H9 (cell line): ENCODE results near the gene PLA2G10. TPM values are rescaled to one million over a fixed set of nuclear protein-coding genes. Genes with fewer than 3 reads are reported as not detected.
"Not testable (repeated sequence)": the region's sequence is repeated elsewhere in the genome, so short reads cannot be mapped to it uniquely, and the experiment has no call there.

ENCODE experiments used
- DNase-seq: peaks from one replicate; pipeline ENCODE4 v3.0.0-alpha.2; 2017
- H2AFZ ChIP-seq: one replicate; pipeline ENCODE4 v1.6.1; 2013; ENCODE audit warnings: mild to moderate bottlenecking, low read length, control low read depth, moderate library complexity
- H2AK5ac ChIP-seq: 2 replicates; pipeline ENCODE4 v1.6.1; 2013; ENCODE audit warnings: low read length, control low read depth, mixed read lengths; ENCODE audit not compliant: insufficient read length
- H2BK120ac ChIP-seq: one replicate; pipeline ENCODE4 v1.6.1; 2013; ENCODE audit warnings: low read depth, mild to moderate bottlenecking, low read length, control low read depth, inconsistent platforms; ENCODE audit not compliant: poor library complexity, severe bottlenecking
- H2BK12ac ChIP-seq: 2 replicates; pipeline ENCODE4 v1.6.1; 2013; ENCODE audit warnings: low read length, control low read depth, mixed read lengths, low read depth; ENCODE audit not compliant: insufficient read length
- H2BK15ac ChIP-seq: 2 replicates; pipeline ENCODE4 v1.6.1; 2013; ENCODE audit warnings: low read depth, low read length, control low read depth
- H2BK20ac ChIP-seq: one replicate; pipeline ENCODE4 v1.6.1; 2013; ENCODE audit warnings: low read depth, mild to moderate bottlenecking, low read length, control low read depth, inconsistent platforms; ENCODE audit not compliant: poor library complexity, severe bottlenecking
- H2BK5ac ChIP-seq: 2 replicates; pipeline ENCODE4 v1.6.1; 2013; ENCODE audit warnings: low read length, control low read depth, mixed read lengths; ENCODE audit not compliant: insufficient read length
- H3K14ac ChIP-seq: 2 replicates; pipeline ENCODE4 v1.6.1; 2013; ENCODE audit warnings: low read length, control low read depth; ENCODE audit not compliant: insufficient read depth
- H3K18ac ChIP-seq: 2 replicates; pipeline ENCODE4 v1.6.1; 2013; ENCODE audit warnings: low read depth, mild to moderate bottlenecking, mixed read lengths, low read length, control low read depth; ENCODE audit not compliant: insufficient read length
- H3K23ac ChIP-seq: 2 replicates; pipeline ENCODE4 v1.6.1; 2013; ENCODE audit warnings: low read length, control low read depth, mixed read lengths, low read depth; ENCODE audit not compliant: insufficient read length
- H3K23me2 ChIP-seq: 2 replicates; pipeline ENCODE4 v1.6.1; 2013; ENCODE audit warnings: low read depth, mild to moderate bottlenecking, mixed read lengths, low read length, control low read depth; ENCODE audit not compliant: insufficient read length, poor library complexity, severe bottlenecking
- H3K27ac ChIP-seq: 2 replicates; pipeline ENCODE4 v1.5.1; 2013; ENCODE audit warnings: low read length, control low read depth, mixed read lengths, low read depth; ENCODE audit not compliant: insufficient read length
- H3K27me3 ChIP-seq: 2 replicates; pipeline ENCODE4 v1.6.1; 2013; ENCODE audit warnings: low read length, control low read depth, inconsistent platforms; ENCODE audit not compliant: insufficient read depth
- H3K4ac ChIP-seq: 2 replicates; pipeline ENCODE4 v1.6.1; 2013; ENCODE audit warnings: low read depth, mild to moderate bottlenecking, control low read depth, inconsistent platforms, low read length, moderate library complexity
- H3K4me1 ChIP-seq: 2 replicates; pipeline ENCODE4 v1.6.1; 2013; ENCODE audit warnings: low read length, control low read depth, inconsistent platforms; ENCODE audit not compliant: insufficient read depth
- H3K4me2 ChIP-seq: 2 replicates; pipeline ENCODE4 v1.6.1; 2013; ENCODE audit warnings: low read length, control low read depth, mixed read lengths; ENCODE audit not compliant: insufficient read length, insufficient read depth
- H3K56ac ChIP-seq: 2 replicates; pipeline ENCODE4 v1.6.1; 2013; ENCODE audit warnings: low read depth, mild to moderate bottlenecking, mixed read lengths, low read length, control low read depth; ENCODE audit not compliant: insufficient read length
- H3K79me1 ChIP-seq: 2 replicates; pipeline ENCODE4 v1.6.1; 2013; ENCODE audit warnings: low read depth, mild to moderate bottlenecking, moderate library complexity, low read length, control low read depth, inconsistent platforms; ENCODE audit not compliant: insufficient read depth, poor library complexity, severe bottlenecking
- H3K79me2 ChIP-seq: 2 replicates; pipeline ENCODE4 v1.6.1; 2013; ENCODE audit warnings: low read length, control low read depth, inconsistent platforms; ENCODE audit not compliant: insufficient read depth
- H3K9ac ChIP-seq: 2 replicates; pipeline ENCODE4 v1.6.1; 2013; ENCODE audit warnings: low read length, control low read depth, mixed read lengths; ENCODE audit not compliant: insufficient read length; ENCODE audit errors: extremely low read depth
- H3K9me3 ChIP-seq: one replicate; pipeline ENCODE4 v1.6.1; 2013; ENCODE audit warnings: low read depth, low read length, inconsistent platforms; ENCODE audit not compliant: control insufficient read depth
- H3T11ph ChIP-seq: one replicate; pipeline ENCODE4 v1.6.1; 2013; ENCODE audit warnings: mild to moderate bottlenecking, low read length, control low read depth, inconsistent platforms
- H4K20me1 ChIP-seq: one replicate; pipeline ENCODE4 v1.6.1; 2013; ENCODE audit not compliant: control insufficient read depth, insufficient read length, insufficient read depth
- H4K5ac ChIP-seq: 2 replicates; pipeline ENCODE4 v1.6.1; 2013; ENCODE audit warnings: low read depth, mild to moderate bottlenecking, mixed read lengths, low read length, control low read depth; ENCODE audit not compliant: insufficient read length
- H4K8ac ChIP-seq: replicated peaks from 2 replicates; pipeline ENCODE4 v1.6.1; 2013; ENCODE audit warnings: low read length, control low read depth, mixed read lengths, low read depth; ENCODE audit not compliant: insufficient read length
- H4K91ac ChIP-seq: 2 replicates; pipeline ENCODE4 v1.6.1; 2013; ENCODE audit warnings: low read depth, mild to moderate bottlenecking, moderate library complexity, mixed read lengths, low read length, control low read depth; ENCODE audit not compliant: insufficient read length
- H3K27ac Mint-ChIP-seq, 3 experiments: 2 replicates in 2 of 3; 3 replicates in 1 of 3; pipeline ENCODE4 v1.8.0; 2020 to 2021; ENCODE audit warnings: mixed read lengths in 3 of 3, mild to moderate bottlenecking in 1 of 3, moderate library complexity in 1 of 3
- H3K27me3 Mint-ChIP-seq: 2 replicates; pipeline ENCODE4 v1.8.0; 2021; ENCODE audit warnings: low read depth, mild to moderate bottlenecking, moderate library complexity, mixed read lengths
- H3K36me3 Mint-ChIP-seq, 3 experiments: 2 replicates in 2 of 3; 3 replicates in 1 of 3; pipeline ENCODE4 v1.8.0; 2020 to 2021; ENCODE audit warnings: low read depth in 3 of 3, mixed read lengths in 3 of 3; ENCODE audit not compliant: insufficient read depth in 1 of 3
- H3K4me1 Mint-ChIP-seq, 2 experiments: 2 replicates each; pipeline ENCODE4 v1.8.0; 2020; ENCODE audit warnings: mixed read lengths in 2 of 2
- H3K4me3 Mint-ChIP-seq, 2 experiments: 2 replicates in 1 of 2; 3 replicates in 1 of 2; pipeline ENCODE4 v1.8.0; 2020 to 2021; ENCODE audit warnings: mild to moderate bottlenecking in 2 of 2, mixed read lengths in 2 of 2, moderate library complexity in 1 of 2
- H3K9me3 Mint-ChIP-seq, 2 experiments: 2 replicates in 1 of 2; 3 replicates in 1 of 2; pipeline ENCODE4 v1.8.0; 2020; ENCODE audit warnings: mild to moderate bottlenecking in 2 of 2, mixed read lengths in 2 of 2, moderate library complexity in 1 of 2
- WGBS: extraction: QIAGEN DNeasy Blood & Tissue Kit; methylation state at CpG from one replicate; pipeline ENCODE4 v1.1.7; 2013; ENCODE audit warnings: missing lambda C conversion rate, low lambda C conversion rate, mixed read lengths; ENCODE audit not compliant: insufficient read length; ENCODE audit errors: extremely low coverage; 5-methylcytosine and 5-hydroxymethylcytosine counted together
- total RNA-seq: library from RNA; stranded (reverse); gene quantifications from 2 replicates; pipeline ENCODE4 v1.2.1, GENCODE V29; 2021

Gene PLA2G10
- total RNA-seq, 1 experiment from 2014 or later, result 2.2 TPM

GRCh38 chr16:14741794-14742193 lies 47.7 kb upstream of the PLA2G10 start:
- H2BK120ac ChIP-seq, H4K91ac ChIP-seq, H2BK20ac ChIP-seq, H2BK15ac ChIP-seq, H3K4me1 Mint-ChIP-seq, H3K79me2 ChIP-seq, DNase-seq, H3K4me2 ChIP-seq, H3K36me3 Mint-ChIP-seq, H3K79me1 ChIP-seq, H3K23ac ChIP-seq, H2BK5ac ChIP-seq, H2AFZ ChIP-seq, H3K27ac Mint-ChIP-seq, H3K14ac ChIP-seq, H2BK12ac ChIP-seq, H3K9ac ChIP-seq, H4K20me1 ChIP-seq, H3K27me3 ChIP-seq, H3K27ac ChIP-seq, H3K56ac ChIP-seq, H3K9me3 Mint-ChIP-seq, H2AK5ac ChIP-seq, H3K27me3 Mint-ChIP-seq, H3K4me3 Mint-ChIP-seq, H3K18ac ChIP-seq, H4K5ac ChIP-seq, H3K23me2 ChIP-seq, H3K4me1 ChIP-seq, H3T11ph ChIP-seq, H3K9me3 ChIP-seq, H3K4ac ChIP-seq, H4K8ac ChIP-seq: not testable (repeated sequence)
- WGBS, result no CpG with 5 or more reads among the region's 11 CpGs

GRCh38 chr16:14740832-14741385 lies 46.8 kb upstream of the PLA2G10 start:
- H3K56ac ChIP-seq, DNase-seq, H2BK20ac ChIP-seq, H3K36me3 Mint-ChIP-seq, H3K18ac ChIP-seq, H3K4me3 Mint-ChIP-seq, H3K79me1 ChIP-seq, H4K8ac ChIP-seq, H3K9me3 ChIP-seq, H3K9ac ChIP-seq, H3K27ac ChIP-seq, H3K27ac Mint-ChIP-seq, H2BK120ac ChIP-seq, H2AFZ ChIP-seq, H2BK12ac ChIP-seq, H3T11ph ChIP-seq, H3K4me1 ChIP-seq, H3K14ac ChIP-seq, H3K27me3 ChIP-seq, H3K4me2 ChIP-seq, H3K4me1 Mint-ChIP-seq, H2BK5ac ChIP-seq, H3K23ac ChIP-seq, H3K4ac ChIP-seq, H2AK5ac ChIP-seq, H3K23me2 ChIP-seq, H4K5ac ChIP-seq, H3K9me3 Mint-ChIP-seq, H2BK15ac ChIP-seq, H3K27me3 Mint-ChIP-seq, H4K91ac ChIP-seq, H4K20me1 ChIP-seq, H3K79me2 ChIP-seq: not testable (repeated sequence)
- WGBS, result no CpG with 5 or more reads among the region's 10 CpGs
